SK-N-SH treated with all-trans-retinoic acid at 6 μM for 48 hours (cell line): Measurements from ENCODE around the gene ROBO2.

Source experiments
- ATAC-seq: fragments of 200-7000 bp; cut with Tn5 transposase; 3 replicates; pipeline ENCODE4 v1.9.1; 2020; ENCODE audit warnings: mild to moderate bottlenecking, moderate library complexity
- ARNTL ChIP-seq: fragments of 450-650 bp; formaldehyde crosslinking; IDR thresholded peaks from 2 replicates; pipeline ENCODE4 v1.5.0; 2020; ENCODE audit warnings: low read depth, mild to moderate bottlenecking, moderate library complexity, borderline replicate concordance
- BACH2 ChIP-seq: fragments of 250-450 bp; sonication (Bioruptor Pico); IDR thresholded peaks from 2 replicates; pipeline ENCODE4 v1.9.0; 2021; ENCODE audit warnings: mild to moderate bottlenecking, borderline replicate concordance
- CREB5 ChIP-seq: fragments of 250-450 bp; sonication (Bioruptor Pico); IDR thresholded peaks from 2 replicates; pipeline ENCODE4 v1.5.1; 2020; ENCODE audit warnings: low read depth, mild to moderate bottlenecking, moderate library complexity
- CSDC2 ChIP-seq: fragments of 250-450 bp; sonication (Bioruptor Pico); IDR thresholded peaks from 2 replicates; pipeline ENCODE4 v1.5.0; 2020; ENCODE audit warnings: mild to moderate bottlenecking, moderate library complexity
- ESRRG ChIP-seq: fragments of 250-450 bp; sonication (Bioruptor Pico); IDR thresholded peaks from 2 replicates; pipeline ENCODE4 v1.6.1; 2021; ENCODE audit warnings: mild to moderate bottlenecking
- GLIS3 ChIP-seq: fragments of 250-450 bp; sonication (Bioruptor Pico); IDR thresholded peaks from 2 replicates; pipeline ENCODE4 v1.5.0; 2020; ENCODE audit warnings: mild to moderate bottlenecking, moderate library complexity
- ISL1 ChIP-seq: fragments of 250-450 bp; sonication (Bioruptor Pico); IDR thresholded peaks from 2 replicates; pipeline ENCODE4 v2.1.2; 2022; ENCODE audit warnings: mild to moderate bottlenecking, moderate library complexity
- OSR1 ChIP-seq: fragments of 250-450 bp; sonication (Bioruptor Pico); IDR thresholded peaks from 2 replicates; pipeline ENCODE4 v1.8.0; 2022; ENCODE audit warnings: moderate library complexity, mild to moderate bottlenecking, inconsistent platforms
- PATZ1 ChIP-seq: fragments of 250-450 bp; sonication (Bioruptor Pico); IDR thresholded peaks from 2 replicates; pipeline ENCODE4 v1.8.0; 2020; ENCODE audit warnings: mild to moderate bottlenecking, moderate library complexity, borderline replicate concordance
- PPARA ChIP-seq: fragments of 250-450 bp; sonication (Bioruptor Pico); IDR thresholded peaks from 2 replicates; pipeline ENCODE4 v1.5.0; 2020; ENCODE audit warnings: mild to moderate bottlenecking, borderline replicate concordance
- RARB ChIP-seq: fragments of 250-450 bp; sonication (Bioruptor Pico); IDR thresholded peaks from 2 replicates; pipeline ENCODE4 v1.8.0; 2021; ENCODE audit warnings: mild to moderate bottlenecking, moderate library complexity
- TCF4 ChIP-seq: fragments of 250-450 bp; sonication (Bioruptor Pico); IDR thresholded peaks from 2 replicates; pipeline ENCODE4 v1.8.0; 2021; ENCODE audit warnings: mild to moderate bottlenecking, moderate library complexity, borderline replicate concordance
- TOX ChIP-seq: fragments of 250-450 bp; sonication (Bioruptor Pico); IDR thresholded peaks from 2 replicates; pipeline ENCODE4 v1.8.0; 2021; ENCODE audit warnings: mild to moderate bottlenecking, moderate library complexity, borderline replicate concordance
- ZC3H10 ChIP-seq: fragments of 250-450 bp; sonication (Bioruptor Pico); IDR thresholded peaks from 2 replicates; pipeline ENCODE4 v1.5.1; 2021; ENCODE audit warnings: mild to moderate bottlenecking, moderate library complexity
- ZFP3 ChIP-seq: fragments of 250-450 bp; sonication (Bioruptor Pico); IDR thresholded peaks from 2 replicates; pipeline ENCODE4 v1.5.0; 2020; ENCODE audit warnings: mild to moderate bottlenecking, moderate library complexity
- ZFP30 ChIP-seq: fragments of 450-650 bp; formaldehyde crosslinking; IDR thresholded peaks from 2 replicates; pipeline ENCODE4 v1.5.0; 2022; ENCODE audit warnings: mild to moderate bottlenecking, moderate library complexity
- ZNF565 ChIP-seq: fragments of 450-650 bp; formaldehyde crosslinking; conservative IDR thresholded peaks from 2 replicates; pipeline ENCODE4 v1.5.0; 2020; ENCODE audit warnings: low read depth, mild to moderate bottlenecking, moderate library complexity
- ZNF70 ChIP-seq: fragments of 450-650 bp; formaldehyde crosslinking; IDR thresholded peaks from 2 replicates; pipeline ENCODE4 v1.5.0; 2020; ENCODE audit warnings: mild to moderate bottlenecking, moderate library complexity
- ZNF8 ChIP-seq: fragments of 450-650 bp; formaldehyde crosslinking; IDR thresholded peaks from 2 replicates; pipeline ENCODE4 v1.5.0; 2020; ENCODE audit warnings: mild to moderate bottlenecking, moderate library complexity
- TF ChIP-seq, protein P1 (sequence below): fragments of 250-450 bp; sonication (Bioruptor Pico); IDR thresholded peaks from 2 replicates; pipeline ENCODE4 v1.5.1; 2021; ENCODE audit warnings: mild to moderate bottlenecking, moderate library complexity
- TF ChIP-seq, protein P2 (sequence below): fragments of 250-450 bp; sonication (Bioruptor Pico); IDR thresholded peaks from 2 replicates; pipeline ENCODE4 v1.5.0; 2020; ENCODE audit warnings: mild to moderate bottlenecking, moderate library complexity
- TF ChIP-seq, protein P3 (sequence below): fragments of 250-450 bp; sonication (Bioruptor Pico); IDR thresholded peaks from 2 replicates; pipeline ENCODE4 v1.8.0; 2021; ENCODE audit warnings: low read depth, mild to moderate bottlenecking, moderate library complexity, borderline replicate concordance

The ROBO2 gene

DNA sequence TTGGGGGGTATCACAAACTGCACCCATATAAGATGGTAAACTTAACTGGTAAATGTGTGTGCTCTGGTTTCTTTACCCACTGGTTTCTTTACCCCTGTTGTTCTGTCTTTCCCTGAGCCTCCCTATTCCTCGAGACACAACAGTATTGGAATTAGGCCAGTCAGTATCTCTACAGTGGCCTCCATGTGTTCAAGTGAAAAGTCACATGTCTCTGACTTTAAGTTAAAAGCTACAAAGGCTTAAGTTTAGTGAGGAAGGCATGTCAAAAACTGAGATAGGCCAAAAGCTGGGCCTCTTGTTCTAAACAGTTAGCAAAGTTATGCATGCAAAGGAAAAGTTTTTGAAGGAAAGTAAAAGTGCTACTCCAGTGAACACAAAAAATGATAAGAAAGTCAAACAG lies 513.3 kb downstream of the ROBO2 start:
- no peak for ATAC-seq
- TF ChIP-seq ISL1: no peak
- no peak for TF ChIP-seq GLIS3 (CRISPR knock-in tag)
- TF ChIP-seq, all 23 proteins: peak for 0

- TF ChIP-seq ZNF565 (CRISPR knock-in tag) (no peak), CREB5 (CRISPR knock-in tag) (no peak), OSR1 (CRISPR knock-in tag) (no peak), PPARA (CRISPR knock-in tag) (no peak), RARB (CRISPR knock-in tag) (no peak), TCF4 (CRISPR knock-in tag) (no peak), ZNF70 (CRISPR knock-in tag) (no peak), GLIS3 (CRISPR knock-in tag) (no peak), ZC3H10 (CRISPR knock-in tag) (no peak), PATZ1 (no peak), ZFP30 (no peak), ESRRG (CRISPR knock-in tag) (no peak), ZFP3 (CRISPR knock-in tag) (no peak), ARNTL (CRISPR knock-in tag) (no peak), TOX (CRISPR knock-in tag) (no peak), ZNF8 (CRISPR knock-in tag) (no peak), ISL1 (no peak), CSDC2 (CRISPR knock-in tag) (no peak)
- TF ChIP-seq, protein P1, sequence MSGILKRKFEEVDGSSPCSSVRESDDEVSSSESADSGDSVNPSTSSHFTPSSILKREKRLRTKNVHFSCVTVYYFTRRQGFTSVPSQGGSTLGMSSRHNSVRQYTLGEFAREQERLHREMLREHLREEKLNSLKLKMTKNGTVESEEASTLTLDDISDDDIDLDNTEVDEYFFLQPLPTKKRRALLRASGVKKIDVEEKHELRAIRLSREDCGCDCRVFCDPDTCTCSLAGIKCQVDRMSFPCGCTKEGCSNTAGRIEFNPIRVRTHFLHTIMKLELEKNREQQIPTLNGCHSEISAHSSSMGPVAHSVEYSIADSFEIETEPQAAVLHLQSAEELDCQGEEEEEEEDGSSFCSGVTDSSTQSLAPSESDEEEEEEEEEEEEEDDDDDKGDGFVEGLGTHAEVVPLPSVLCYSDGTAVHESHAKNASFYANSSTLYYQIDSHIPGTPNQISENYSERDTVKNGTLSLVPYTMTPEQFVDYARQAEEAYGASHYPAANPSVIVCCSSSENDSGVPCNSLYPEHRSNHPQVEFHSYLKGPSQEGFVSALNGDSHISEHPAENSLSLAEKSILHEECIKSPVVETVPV (CRISPR knock-in tag): no peak
- TF ChIP-seq, protein P2, sequence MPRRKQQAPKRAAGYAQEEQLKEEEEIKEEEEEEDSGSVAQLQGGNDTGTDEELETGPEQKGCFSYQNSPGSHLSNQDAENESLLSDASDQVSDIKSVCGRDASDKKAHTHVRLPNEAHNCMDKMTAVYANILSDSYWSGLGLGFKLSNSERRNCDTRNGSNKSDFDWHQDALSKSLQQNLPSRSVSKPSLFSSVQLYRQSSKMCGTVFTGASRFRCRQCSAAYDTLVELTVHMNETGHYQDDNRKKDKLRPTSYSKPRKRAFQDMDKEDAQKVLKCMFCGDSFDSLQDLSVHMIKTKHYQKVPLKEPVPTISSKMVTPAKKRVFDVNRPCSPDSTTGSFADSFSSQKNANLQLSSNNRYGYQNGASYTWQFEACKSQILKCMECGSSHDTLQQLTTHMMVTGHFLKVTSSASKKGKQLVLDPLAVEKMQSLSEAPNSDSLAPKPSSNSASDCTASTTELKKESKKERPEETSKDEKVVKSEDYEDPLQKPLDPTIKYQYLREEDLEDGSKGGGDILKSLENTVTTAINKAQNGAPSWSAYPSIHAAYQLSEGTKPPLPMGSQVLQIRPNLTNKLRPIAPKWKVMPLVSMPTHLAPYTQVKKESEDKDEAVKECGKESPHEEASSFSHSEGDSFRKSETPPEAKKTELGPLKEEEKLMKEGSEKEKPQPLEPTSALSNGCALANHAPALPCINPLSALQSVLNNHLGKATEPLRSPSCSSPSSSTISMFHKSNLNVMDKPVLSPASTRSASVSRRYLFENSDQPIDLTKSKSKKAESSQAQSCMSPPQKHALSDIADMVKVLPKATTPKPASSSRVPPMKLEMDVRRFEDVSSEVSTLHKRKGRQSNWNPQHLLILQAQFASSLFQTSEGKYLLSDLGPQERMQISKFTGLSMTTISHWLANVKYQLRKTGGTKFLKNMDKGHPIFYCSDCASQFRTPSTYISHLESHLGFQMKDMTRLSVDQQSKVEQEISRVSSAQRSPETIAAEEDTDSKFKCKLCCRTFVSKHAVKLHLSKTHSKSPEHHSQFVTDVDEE: no peak
- ATAC-seq: no peak
Observed at GRCh38 chr3:77562089-77562488, 522.2 kb downstream of the ROBO2 start.

GRCh38 chr3:77563012-77563411 lies 523.1 kb downstream of the ROBO2 start:
- ATAC-seq: no peak
- TF ChIP-seq CREB5 (CRISPR knock-in tag) (no peak), GLIS3 (CRISPR knock-in tag) (no peak), ZFP3 (CRISPR knock-in tag) (no peak), ISL1 (no peak), ZFP30 (no peak), RARB (CRISPR knock-in tag) (no peak), ESRRG (CRISPR knock-in tag) (no peak), TOX (CRISPR knock-in tag) (no peak), TCF4 (CRISPR knock-in tag) (no peak), ARNTL (CRISPR knock-in tag) (no peak), ZNF70 (CRISPR knock-in tag) (no peak), BACH2 (CRISPR knock-in tag) (no peak), PPARA (CRISPR knock-in tag) (no peak)
- TF ChIP-seq, protein P2: no peak
- TF ChIP-seq, protein P1 (CRISPR knock-in tag): no peak
- TF ChIP-seq, protein P3, sequence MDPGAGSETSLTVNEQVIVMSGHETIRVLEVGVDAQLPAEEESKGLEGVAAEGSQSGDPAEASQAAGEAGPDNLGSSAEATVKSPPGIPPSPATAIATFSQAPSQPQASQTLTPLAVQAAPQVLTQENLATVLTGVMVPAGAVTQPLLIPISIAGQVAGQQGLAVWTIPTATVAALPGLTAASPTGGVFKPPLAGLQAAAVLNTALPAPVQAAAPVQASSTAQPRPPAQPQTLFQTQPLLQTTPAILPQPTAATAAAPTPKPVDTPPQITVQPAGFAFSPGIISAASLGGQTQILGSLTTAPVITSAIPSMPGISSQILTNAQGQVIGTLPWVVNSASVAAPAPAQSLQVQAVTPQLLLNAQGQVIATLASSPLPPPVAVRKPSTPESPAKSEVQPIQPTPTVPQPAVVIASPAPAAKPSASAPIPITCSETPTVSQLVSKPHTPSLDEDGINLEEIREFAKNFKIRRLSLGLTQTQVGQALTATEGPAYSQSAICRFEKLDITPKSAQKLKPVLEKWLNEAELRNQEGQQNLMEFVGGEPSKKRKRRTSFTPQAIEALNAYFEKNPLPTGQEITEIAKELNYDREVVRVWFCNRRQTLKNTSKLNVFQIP (CRISPR knock-in tag): no peak
